GM13976 (cell line): ENCODE results near the gene RAX.

ENCODE experiments used
- DNase-seq: peaks from one replicate; pipeline ENCODE4 v3.0.0; 2012; ENCODE audit warnings: low spot score
- CTCF ChIP-seq: IDR thresholded peaks from 2 replicates; pipeline ENCODE4 v1.5.1; 2012; ENCODE audit warnings: borderline replicate concordance, mild to moderate bottlenecking; ENCODE audit not compliant: insufficient read depth; ENCODE audit errors: extremely low read depth, missing control alignments, control extremely low read depth
- in situ Hi-C: fragments of 300-500 bp; cut with MboI; formaldehyde crosslinking; loops from one replicate; pipeline ENCODE4 v1.12.0; 2022; ENCODE audit warnings: low sequenced_read_pairs, mixed read lengths, inconsistent platforms; ENCODE audit not compliant: unreplicated experiment

The RAX gene

GRCh38 chr18:59275406-59275949 is 2.2 kb upstream of the RAX start:
- no peak for DNase-seq
- in situ Hi-C loops: no loop called here
- TF ChIP-seq CTCF: no peak

- TF ChIP-seq CTCF: no peak
- in situ Hi-C loops: no loop called here
Measured at GRCh38 chr18:59274533-59274928, 1.3 kb upstream of the RAX start.

GRCh38 chr18:59273759-59274532 is 692 bp upstream of the RAX start:
- in situ Hi-C loops: no loop called here
- DNase-seq: no peak
- TF ChIP-seq CTCF: no peak

More at GRCh38 chr18:59274533-59274928, 1.3 kb upstream of the RAX start:
- DNase-seq: no peak

- no peak for TF ChIP-seq CTCF
- peak; percentile 42 for DNase-seq
Measured at GRCh38 chr18:59272221-59272888, 899 bp downstream of the RAX start.

GRCh38 chr18:59271606-59272220 is 1.5 kb downstream of the RAX start:
- no peak for DNase-seq
- in situ Hi-C loops: no loop called here
- no peak for TF ChIP-seq CTCF

More at GRCh38 chr18:59272221-59272888, 899 bp downstream of the RAX start:
- in situ Hi-C loops: no loop called here

- no peak for TF ChIP-seq CTCF
- in situ Hi-C loops: no loop called here
- DNase-seq: no peak
Measured at GRCh38 chr18:59270689-59271257, 2.5 kb downstream of the RAX start.
